Uterus (tissue), 2 donors: Measurements from ENCODE around the gene SLCO3A1.

Experiments used
- POLR2A ChIP-seq, 2 donors: fragments of 450-650 bp; IDR thresholded peaks; one replicate each; pipeline ENCODE4 v1.6.1; 2016; ENCODE audit warnings: antibody characterized with exemption in 2 of 2, mild to moderate bottlenecking in 1 of 2, moderate library complexity in 1 of 2
- TF ChIP-seq, protein P1 (sequence below), 4 experiments: fragments of 200-600 bp in 2 of 4; fragments of 450-650 bp in 2 of 4; sonication (generic) in 2 of 4; IDR thresholded peaks; one replicate each; pipeline ENCODE4 v1.5.1; 2016 to 2019; ENCODE audit warnings: antibody characterized with exemption in 4 of 4, mild to moderate bottlenecking in 2 of 4, moderate library complexity in 1 of 4

DNA sequence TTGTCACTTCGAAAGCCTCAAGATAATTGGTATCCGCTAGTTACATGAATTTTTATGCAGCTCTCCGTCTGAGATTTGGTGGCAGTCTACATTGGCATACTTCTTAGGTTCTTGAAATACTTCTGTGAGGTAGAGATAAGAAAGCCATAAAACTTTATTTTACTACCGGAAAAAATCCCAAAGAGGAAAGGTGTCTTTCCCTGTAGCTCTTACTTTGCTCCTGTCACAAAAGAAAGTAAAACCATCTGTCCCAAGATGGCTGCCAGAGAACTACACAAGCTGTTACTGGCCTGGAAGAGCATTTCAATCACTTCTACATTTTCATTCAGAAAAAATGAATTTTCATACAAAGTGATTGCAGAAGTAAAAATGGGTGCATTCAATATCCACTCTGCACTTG lies 325.4 kb downstream of the SLCO3A1 start:
- TF ChIP-seq, protein P1, sequence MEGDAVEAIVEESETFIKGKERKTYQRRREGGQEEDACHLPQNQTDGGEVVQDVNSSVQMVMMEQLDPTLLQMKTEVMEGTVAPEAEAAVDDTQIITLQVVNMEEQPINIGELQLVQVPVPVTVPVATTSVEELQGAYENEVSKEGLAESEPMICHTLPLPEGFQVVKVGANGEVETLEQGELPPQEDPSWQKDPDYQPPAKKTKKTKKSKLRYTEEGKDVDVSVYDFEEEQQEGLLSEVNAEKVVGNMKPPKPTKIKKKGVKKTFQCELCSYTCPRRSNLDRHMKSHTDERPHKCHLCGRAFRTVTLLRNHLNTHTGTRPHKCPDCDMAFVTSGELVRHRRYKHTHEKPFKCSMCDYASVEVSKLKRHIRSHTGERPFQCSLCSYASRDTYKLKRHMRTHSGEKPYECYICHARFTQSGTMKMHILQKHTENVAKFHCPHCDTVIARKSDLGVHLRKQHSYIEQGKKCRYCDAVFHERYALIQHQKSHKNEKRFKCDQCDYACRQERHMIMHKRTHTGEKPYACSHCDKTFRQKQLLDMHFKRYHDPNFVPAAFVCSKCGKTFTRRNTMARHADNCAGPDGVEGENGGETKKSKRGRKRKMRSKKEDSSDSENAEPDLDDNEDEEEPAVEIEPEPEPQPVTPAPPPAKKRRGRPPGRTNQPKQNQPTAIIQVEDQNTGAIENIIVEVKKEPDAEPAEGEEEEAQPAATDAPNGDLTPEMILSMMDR (IDR thresholded peaks at IDR 0.05) = no peak
- TF ChIP-seq POLR2A (IDR thresholded peaks at IDR 0.05) = no peak
